Right atrium auricular region (tissue), 2 donors: ENCODE data around the gene DMXL1. TPM values are rescaled to one million over a fixed set of nuclear protein-coding genes. Genes with fewer than 3 reads are reported as not detected.

Experiments
- DNase-seq: peaks from one replicate; pipeline ENCODE4 v3.0.0-alpha.2; 2019; ENCODE audit warnings: low spot score
- H3K27ac ChIP-seq, 2 donors: fragments of 200-600 bp; sonication (generic); 1 replicate in 1 of 2; 2 replicates in 1 of 2; pipeline ENCODE4 v1.5.1; 2016 to 2019
- H3K27me3 ChIP-seq, 2 donors: fragments of 200-600 bp; sonication (generic); one replicate each; pipeline versions ENCODE4 v1.5.1 to v1.6.0; 2017 to 2019
- H3K36me3 ChIP-seq: fragments of 200-600 bp; sonication (generic); one replicate; pipeline ENCODE4 v1.5.1; 2016
- H3K4me1 ChIP-seq, 2 donors: fragments of 200-600 bp; sonication (generic); one replicate each; pipeline versions ENCODE4 v1.5.1 to v1.6.0; 2017 to 2019
- H3K4me3 ChIP-seq, 2 donors: fragments of 200-600 bp; sonication (generic); 1 replicate in 1 of 2; 2 replicates in 1 of 2; pipeline ENCODE4 v1.5.1; 2017 to 2019; ENCODE audit warnings: mild to moderate bottlenecking in 1 of 2, moderate library complexity in 1 of 2
- H3K9me3 ChIP-seq, 2 donors: fragments of 200-600 bp; sonication (generic); one replicate each; pipeline ENCODE4 v1.5.1; 2019
- total RNA-seq, 2 donors: library from RNA; depleted of rRNA; stranded (reverse); fragments of >200 nt; gene quantifications; one replicate each; pipeline ENCODE4 v1.1.0, GENCODE V29; 2016
- TF ChIP-seq, protein P1 (sequence below), 2 donors: fragments of 200-600 bp; sonication (generic); IDR thresholded peaks; one replicate each; pipeline ENCODE4 v1.5.1; 2019; ENCODE audit warnings: antibody characterized with exemption in 2 of 2

Gene DMXL1
- total RNA-seq, 2 donors from 2014 or later = 29.4 to 40.5 TPM

DNA sequence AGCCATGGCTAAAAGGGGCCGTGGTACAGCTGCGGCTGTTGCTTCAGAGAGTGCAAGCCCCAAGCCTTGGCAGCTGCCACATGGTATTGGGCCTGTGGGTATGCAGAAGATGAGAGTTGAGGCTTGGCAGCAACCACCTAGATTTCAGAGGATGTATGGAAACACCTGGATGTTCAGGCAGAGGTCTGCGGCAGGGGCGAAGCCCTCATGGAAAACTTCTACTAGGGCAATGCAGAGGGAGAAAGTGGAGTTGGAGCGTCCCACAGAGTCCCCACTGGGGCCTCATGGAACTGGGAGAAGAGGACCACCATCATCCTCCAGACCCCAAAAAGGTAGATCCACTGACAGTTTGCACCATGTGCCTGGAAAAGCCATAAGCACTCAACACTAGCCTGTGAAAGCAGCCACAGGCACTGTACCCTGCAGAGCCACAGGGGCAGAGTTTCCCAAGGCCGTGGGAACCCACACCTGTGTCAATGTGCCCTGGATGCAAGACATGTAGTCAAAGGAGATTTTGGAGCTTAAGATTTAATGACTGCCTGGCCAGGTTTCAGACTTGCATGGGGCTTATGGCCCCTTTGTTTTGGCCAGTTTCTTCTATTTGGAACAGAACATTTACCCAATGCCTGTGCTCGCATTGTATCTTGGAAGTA lies 65.9 kb downstream of the DMXL1 start:
- H3K27me3 ChIP-seq = no peaks in the 10 kb centered on the region
- no peak for DNase-seq
- H3K4me3 ChIP-seq = no peak overlapping the region
- peaks cover 28% of the 10 kb centered on the region for H3K36me3 ChIP-seq
- no peaks in the 10 kb centered on the region for H3K4me1 ChIP-seq
- H3K27ac ChIP-seq = no peak overlapping the region
- no peaks in the 10 kb centered on the region for H3K9me3 ChIP-seq
- TF ChIP-seq, protein P1, sequence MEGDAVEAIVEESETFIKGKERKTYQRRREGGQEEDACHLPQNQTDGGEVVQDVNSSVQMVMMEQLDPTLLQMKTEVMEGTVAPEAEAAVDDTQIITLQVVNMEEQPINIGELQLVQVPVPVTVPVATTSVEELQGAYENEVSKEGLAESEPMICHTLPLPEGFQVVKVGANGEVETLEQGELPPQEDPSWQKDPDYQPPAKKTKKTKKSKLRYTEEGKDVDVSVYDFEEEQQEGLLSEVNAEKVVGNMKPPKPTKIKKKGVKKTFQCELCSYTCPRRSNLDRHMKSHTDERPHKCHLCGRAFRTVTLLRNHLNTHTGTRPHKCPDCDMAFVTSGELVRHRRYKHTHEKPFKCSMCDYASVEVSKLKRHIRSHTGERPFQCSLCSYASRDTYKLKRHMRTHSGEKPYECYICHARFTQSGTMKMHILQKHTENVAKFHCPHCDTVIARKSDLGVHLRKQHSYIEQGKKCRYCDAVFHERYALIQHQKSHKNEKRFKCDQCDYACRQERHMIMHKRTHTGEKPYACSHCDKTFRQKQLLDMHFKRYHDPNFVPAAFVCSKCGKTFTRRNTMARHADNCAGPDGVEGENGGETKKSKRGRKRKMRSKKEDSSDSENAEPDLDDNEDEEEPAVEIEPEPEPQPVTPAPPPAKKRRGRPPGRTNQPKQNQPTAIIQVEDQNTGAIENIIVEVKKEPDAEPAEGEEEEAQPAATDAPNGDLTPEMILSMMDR (IDR thresholded peaks at IDR 0.05) = no peak

DNA sequence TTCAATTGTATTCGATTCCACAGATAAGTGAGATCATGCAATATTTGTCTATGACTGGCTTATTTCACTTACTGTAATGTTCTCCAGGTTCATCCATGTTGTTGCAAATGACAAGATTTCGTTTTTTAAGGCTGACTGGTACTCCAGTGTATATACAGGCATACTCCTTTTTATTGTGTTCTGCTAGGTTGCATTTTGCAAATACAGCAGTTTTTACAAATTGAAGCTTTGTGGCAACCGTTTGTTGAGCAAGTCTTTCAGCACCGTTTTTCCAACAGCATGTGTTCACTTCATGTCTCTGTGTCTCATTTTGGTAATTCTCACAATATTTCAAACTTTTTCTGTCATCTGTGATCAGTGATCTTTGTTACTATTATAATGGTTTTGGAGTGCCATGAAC lies 82.7 kb downstream of the DMXL1 start:
- Histone ChIP-seq H3K27me3 (no peaks in the 10 kb centered on the region), H3K27ac (no peak overlapping the region), H3K9me3 (peaks cover 0 to 10% of the 10 kb centered on the region in 2 donors), H3K36me3 (peaks cover 33% of the 10 kb centered on the region), H3K4me3 (no peak overlapping the region), H3K4me1 (no peaks in the 10 kb centered on the region)
- no peak for DNase-seq
- TF ChIP-seq, protein P1 (IDR thresholded peaks at IDR 0.05) = no peak

DNA sequence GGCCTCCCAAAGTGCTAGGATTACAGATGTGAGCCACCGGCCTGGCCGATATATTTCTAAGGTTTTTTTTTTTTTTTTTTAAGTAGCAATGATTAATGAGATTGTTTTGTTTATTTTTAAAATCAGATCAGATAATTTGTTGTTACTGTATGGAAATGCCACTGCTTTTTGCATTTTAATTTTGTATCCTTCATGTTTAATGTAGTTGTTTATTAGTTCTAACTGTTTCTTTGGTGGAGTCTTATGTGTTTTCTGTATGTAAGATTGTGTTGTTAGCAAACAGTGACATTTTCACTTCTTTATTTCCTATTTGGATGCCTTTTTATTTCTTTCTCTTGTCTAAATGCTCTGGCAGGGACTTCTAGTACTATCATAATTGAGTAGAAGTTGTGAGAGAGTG lies 87.3 kb downstream of the DMXL1 start:
- H3K4me1 ChIP-seq = no peaks in the 10 kb centered on the region
- TF ChIP-seq, protein P1 (IDR thresholded peaks at IDR 0.05) = no peak
- no peak for DNase-seq
- no peaks in the 10 kb centered on the region for H3K27me3 ChIP-seq
- peaks cover 0 to 10% of the 10 kb centered on the region in 2 donors for H3K9me3 ChIP-seq
- H3K4me3 ChIP-seq = no peak overlapping the region
- H3K27ac ChIP-seq = no peak overlapping the region
- H3K36me3 ChIP-seq = peaks cover 20% of the 10 kb centered on the region

DNA sequence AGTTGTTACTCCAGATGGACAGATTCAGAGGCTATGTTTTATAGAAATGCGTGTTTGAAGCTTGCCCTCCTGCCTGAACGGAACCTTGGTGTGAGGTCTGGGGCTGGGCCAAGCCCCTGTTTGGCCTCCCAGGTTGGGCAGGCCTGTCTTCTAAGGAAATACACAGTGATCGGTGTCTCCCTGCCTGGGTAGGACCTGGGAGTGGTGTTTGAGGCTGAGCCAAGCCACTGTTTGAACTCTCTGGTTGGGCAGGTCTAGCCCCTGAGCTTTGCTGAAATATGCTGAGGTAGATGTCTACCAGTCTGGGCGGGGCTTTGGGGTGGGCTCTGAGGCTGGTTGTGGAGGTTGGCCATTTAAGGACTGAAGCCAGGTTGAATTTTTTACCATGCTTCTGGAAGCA lies 90.5 kb downstream of the DMXL1 start:
- no peak for DNase-seq
- TF ChIP-seq, protein P1 (IDR thresholded peaks at IDR 0.05) = no peak

DNA sequence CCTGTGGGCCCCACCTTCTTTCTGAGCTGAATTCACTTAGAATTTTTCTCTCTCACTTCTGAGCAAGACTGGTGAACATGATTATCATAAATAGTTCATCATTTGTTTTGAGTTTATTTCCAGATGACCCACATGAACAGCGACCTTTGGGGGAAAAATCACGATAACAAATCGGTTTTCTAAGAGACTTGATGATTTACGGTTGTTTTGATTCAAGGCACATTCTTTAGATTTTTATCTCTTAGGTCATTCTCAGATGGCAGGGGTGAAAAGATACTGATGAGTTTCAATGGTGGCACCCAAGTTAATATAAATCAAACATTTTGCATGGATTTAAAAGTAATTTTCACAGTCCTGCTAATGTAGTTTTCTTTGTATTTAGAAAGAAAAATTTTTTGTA lies 95.1 kb downstream of the DMXL1 start:
- Histone ChIP-seq H3K9me3 (no peaks in the 10 kb centered on the region), H3K27ac (no peak overlapping the region), H3K4me1 (no peaks in the 10 kb centered on the region), H3K4me3 (no peak overlapping the region), H3K36me3 (peaks cover 8% of the 10 kb centered on the region), H3K27me3 (no peaks in the 10 kb centered on the region)
- TF ChIP-seq, protein P1 (IDR thresholded peaks at IDR 0.05) = no peak
- no peak for DNase-seq

More for the DNA sequence above, 90.5 kb downstream of the DMXL1 start:
- H3K27me3 ChIP-seq = no peaks in the 10 kb centered on the region
- peaks cover 0 to 10% of the 10 kb centered on the region in 2 donors for H3K9me3 ChIP-seq
- H3K4me1 ChIP-seq = no peaks in the 10 kb centered on the region
- no peak overlapping the region for H3K4me3 ChIP-seq
- no peak overlapping the region for H3K27ac ChIP-seq
- peaks cover 11% of the 10 kb centered on the region for H3K36me3 ChIP-seq

DNA sequence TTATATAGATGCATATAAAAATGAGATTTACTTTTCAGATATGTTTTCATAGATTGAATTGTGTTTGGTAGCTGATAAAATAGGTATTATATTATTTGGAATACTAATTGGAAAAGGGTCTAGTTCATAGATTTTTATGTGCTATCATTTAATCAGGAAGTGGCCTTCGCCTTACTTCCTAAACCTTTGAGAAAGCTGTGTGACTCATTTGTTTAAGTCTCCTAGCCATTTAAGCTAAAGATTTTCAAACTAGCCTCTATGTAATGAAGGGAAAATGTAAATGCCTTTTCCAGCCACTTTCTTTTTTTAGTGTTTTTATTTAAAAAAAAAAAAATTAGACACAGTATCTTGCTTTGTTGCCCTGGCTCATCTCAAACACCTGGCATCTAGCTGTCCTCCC lies 97.5 kb downstream of the DMXL1 start:
- TF ChIP-seq, protein P1 (IDR thresholded peaks at IDR 0.05) = no peak

More for the DNA sequence above, 97.5 kb downstream of the DMXL1 start:
- H3K27me3 ChIP-seq = no peaks in the 10 kb centered on the region
- H3K4me1 ChIP-seq = no peaks in the 10 kb centered on the region
- peaks cover 14% of the 10 kb centered on the region for H3K36me3 ChIP-seq
- no peak overlapping the region for H3K27ac ChIP-seq
- no peak overlapping the region for H3K4me3 ChIP-seq
- H3K9me3 ChIP-seq = no peaks in the 10 kb centered on the region
- no peak for DNase-seq
